OCI-LY7 (cell line): Measurements from ENCODE around the gene COL8A2.

Experiments used
- EZH2phosphoT487 ChIP-seq: fragments of 200-600 bp; sonication (generic); IDR thresholded peaks from 2 replicates; pipeline ENCODE4 v1.6.1; 2018; ENCODE audit warnings: low read depth, borderline replicate concordance, mild to moderate bottlenecking, mixed run types, antibody characterized with exemption, low read length, moderate library complexity, mixed read lengths
- TF ChIP-seq, protein P1 (sequence below): fragments of 200-600 bp; sonication (generic); conservative IDR thresholded peaks from 2 replicates; pipeline ENCODE4 v1.5.1; 2014; ENCODE audit warnings: mild to moderate bottlenecking, antibody characterized with exemption, low read length, moderate library complexity, mixed read lengths

DNA sequence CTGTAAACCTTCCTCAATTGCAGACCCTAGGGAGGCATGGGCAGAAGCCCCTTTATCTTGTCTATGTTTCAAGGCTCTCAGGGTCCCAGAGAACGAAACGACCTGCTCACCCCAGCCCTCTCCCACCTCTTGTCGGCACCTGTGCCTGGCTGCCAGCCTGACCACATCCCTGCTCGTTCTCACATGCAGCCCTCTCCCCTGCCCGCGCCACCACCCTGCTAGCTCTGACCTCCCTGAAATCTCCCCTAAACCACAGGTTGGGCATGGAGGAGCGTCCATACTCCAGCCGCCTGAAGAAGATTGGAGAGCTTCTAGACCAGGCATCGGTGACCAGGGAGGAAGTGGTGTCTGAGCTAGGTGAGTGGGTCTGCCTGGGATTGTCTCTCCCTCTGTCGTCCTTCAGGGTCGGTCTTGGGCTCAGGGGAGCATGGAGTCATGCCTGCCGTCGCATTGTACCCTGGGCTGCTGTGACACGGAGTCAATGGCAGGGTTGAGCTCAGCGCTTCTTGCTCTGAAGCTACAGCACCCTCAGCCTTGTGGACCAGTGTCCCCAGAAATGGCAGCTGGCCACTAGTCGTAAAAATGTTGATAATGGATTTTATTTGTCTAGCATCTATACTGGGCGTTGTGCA lies 32.7 kb downstream of the COL8A2 start:
- TF ChIP-seq, protein P1, sequence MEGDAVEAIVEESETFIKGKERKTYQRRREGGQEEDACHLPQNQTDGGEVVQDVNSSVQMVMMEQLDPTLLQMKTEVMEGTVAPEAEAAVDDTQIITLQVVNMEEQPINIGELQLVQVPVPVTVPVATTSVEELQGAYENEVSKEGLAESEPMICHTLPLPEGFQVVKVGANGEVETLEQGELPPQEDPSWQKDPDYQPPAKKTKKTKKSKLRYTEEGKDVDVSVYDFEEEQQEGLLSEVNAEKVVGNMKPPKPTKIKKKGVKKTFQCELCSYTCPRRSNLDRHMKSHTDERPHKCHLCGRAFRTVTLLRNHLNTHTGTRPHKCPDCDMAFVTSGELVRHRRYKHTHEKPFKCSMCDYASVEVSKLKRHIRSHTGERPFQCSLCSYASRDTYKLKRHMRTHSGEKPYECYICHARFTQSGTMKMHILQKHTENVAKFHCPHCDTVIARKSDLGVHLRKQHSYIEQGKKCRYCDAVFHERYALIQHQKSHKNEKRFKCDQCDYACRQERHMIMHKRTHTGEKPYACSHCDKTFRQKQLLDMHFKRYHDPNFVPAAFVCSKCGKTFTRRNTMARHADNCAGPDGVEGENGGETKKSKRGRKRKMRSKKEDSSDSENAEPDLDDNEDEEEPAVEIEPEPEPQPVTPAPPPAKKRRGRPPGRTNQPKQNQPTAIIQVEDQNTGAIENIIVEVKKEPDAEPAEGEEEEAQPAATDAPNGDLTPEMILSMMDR, result no peak
- no peak for TF ChIP-seq EZH2phosphoT487
